B cell (primary cell): ENCODE measurements around the gene FGFR1OP2. TPM values are rescaled to one million over a fixed set of nuclear protein-coding genes. Genes with fewer than 3 reads are reported as not detected.

ENCODE experiments used
- ATAC-seq: fragments of 200-7000 bp; cut with Tn5 transposase; one replicate; pipeline ENCODE4 v1.10.0; 2021; ENCODE audit warnings: low read depth, mild to moderate bottlenecking, moderate number of reproducible peaks, moderate library complexity
- CTCF ChIA-PET: fragments of 350-600 bp; sonication (Branson Sonifier 250); formaldehyde crosslinking; loops from one replicate; lab custom pipeline; 2021; ENCODE audit warnings: antibody characterized with exemption, inconsistent platforms; lab: Charles Lee
- POLR2A ChIA-PET: fragments of 350-600 bp; sonication (Branson Sonifier 250); formaldehyde crosslinking; loops from one replicate; lab custom pipeline; 2021; ENCODE audit warnings: antibody characterized with exemption; lab: Charles Lee
- DNase-seq: peaks from one replicate; pipeline ENCODE4 v3.0.0; 2013
- H2AFZ ChIP-seq: 2 replicates; pipeline ENCODE4 v1.6.1; 2012; ENCODE audit warnings: mild to moderate bottlenecking, low read depth, low read length; ENCODE audit not compliant: insufficient read depth, poor library complexity, severe bottlenecking
- H3K27ac ChIP-seq, 2 donors: 1 replicate in 1 of 2; 2 replicates in 1 of 2; pipeline ENCODE4 v1.5.1; 2012 to 2013; ENCODE audit warnings: low read length in 2 of 2, mild to moderate bottlenecking in 2 of 2, moderate library complexity in 1 of 2
- H3K27me3 ChIP-seq, 4 experiments: fragments of 200-600 bp in 1 of 4; sonication (generic) in 1 of 4; replicated peaks in 1 of 4; 1 replicate in 2 of 4; 2 replicates in 2 of 4; pipeline versions ENCODE4 v1.6.1 to v1.7.0; 2013 to 2016; ENCODE audit warnings: low read length in 3 of 4, mild to moderate bottlenecking in 2 of 4, mixed read lengths in 1 of 4, moderate library complexity in 1 of 4; ENCODE audit not compliant: insufficient read depth in 4 of 4, control insufficient read depth in 3 of 4; ENCODE audit errors: control extremely low read depth in 1 of 4
- H3K36me3 ChIP-seq, 2 experiments: replicated peaks in 1 of 2; 1 replicate in 1 of 2; 2 replicates in 1 of 2; pipeline versions ENCODE4 v1.6.1 to v1.7.1; 2013; ENCODE audit warnings: low read length in 1 of 2; ENCODE audit not compliant: insufficient read depth in 2 of 2, control insufficient read depth in 1 of 2; ENCODE audit errors: control extremely low read depth in 1 of 2, extremely low read depth in 1 of 2
- H3K4me1 ChIP-seq, 2 donors: fragments of 200-600 bp in 1 of 2; sonication (generic) in 1 of 2; 1 replicate in 1 of 2; 2 replicates in 1 of 2; pipeline versions ENCODE4 v1.5.1 to v1.6.1; 2013 to 2017; ENCODE audit warnings: low read length in 2 of 2; ENCODE audit not compliant: control insufficient read depth in 2 of 2, insufficient read depth in 2 of 2
- H3K4me2 ChIP-seq: replicated peaks from 2 replicates; pipeline ENCODE3; 2012; ENCODE audit warnings: mild to moderate bottlenecking, low read depth, low read length; ENCODE audit not compliant: poor library complexity, severe bottlenecking
- H3K4me3 ChIP-seq, 5 experiments: fragments of 200-600 bp in 1 of 5; sonication (generic) in 1 of 5; 1 replicate in 3 of 5; 2 replicates in 2 of 5; pipeline versions ENCODE4 v1.5.1 to v1.7.0; 2011 to 2016; ENCODE audit warnings: low read length in 4 of 5, mild to moderate bottlenecking in 4 of 5, low read depth in 2 of 5, control low read depth in 1 of 5, moderate library complexity in 1 of 5; ENCODE audit not compliant: insufficient read depth in 1 of 5; ENCODE audit errors: control extremely low read depth in 1 of 5, extremely low read depth in 1 of 5
- H3K79me2 ChIP-seq: fragments of 200-600 bp; sonication (generic); one replicate; pipeline ENCODE4 v1.6.0; 2016; ENCODE audit warnings: low read length; ENCODE audit not compliant: control insufficient read depth, insufficient read depth
- H3K9ac ChIP-seq: fragments of 200-600 bp; sonication (generic); 2 replicates; pipeline ENCODE4 v1.6.1; 2017; ENCODE audit warnings: mild to moderate bottlenecking, low read length, moderate library complexity
- H3K9me3 ChIP-seq, 3 donors: one replicate each; pipeline versions ENCODE4 v1.6.1 to v1.7.1; 2013; ENCODE audit warnings: low read length in 2 of 3; ENCODE audit not compliant: control insufficient read depth in 2 of 3, insufficient read depth in 1 of 3; ENCODE audit errors: control extremely low read depth in 1 of 3
- H4K20me1 ChIP-seq: 2 replicates; pipeline ENCODE4 v1.6.0; 2012; ENCODE audit warnings: mild to moderate bottlenecking, low read length; ENCODE audit not compliant: insufficient read depth, control insufficient read depth, poor library complexity, severe bottlenecking
- H3K27ac Mint-ChIP-seq: one replicate; pipeline ENCODE4 v1.8.0; 2021; ENCODE audit warnings: mixed read lengths
- H3K27me3 Mint-ChIP-seq: one replicate; pipeline ENCODE4 v1.8.0; 2021; ENCODE audit warnings: mixed read lengths
- H3K4me1 Mint-ChIP-seq: one replicate; pipeline ENCODE4 v1.8.0; 2021; ENCODE audit warnings: mixed read lengths
- H3K4me3 Mint-ChIP-seq: one replicate; pipeline ENCODE4 v1.8.0; 2021; ENCODE audit warnings: mixed read lengths
- H3K9me3 Mint-ChIP-seq: one replicate; pipeline ENCODE4 v1.8.0; 2022; ENCODE audit warnings: mixed read lengths; ENCODE audit not compliant: insufficient read depth
- CTCF ChIP-seq: fragments of 200-600 bp; IDR thresholded peaks from one replicate; pipeline ENCODE4 v1.8.0; 2022; ENCODE audit warnings: antibody characterized with exemption, mild to moderate bottlenecking
- EZH2 ChIP-seq: IDR thresholded peaks from 2 replicates; pipeline ENCODE4 v1.6.1; 2012; ENCODE audit warnings: borderline replicate concordance, low read depth, mild to moderate bottlenecking, moderate library complexity, low read length; ENCODE audit not compliant: insufficient read depth, poor library complexity, severe bottlenecking
- WGBS: methylation state at CpG from one replicate; pipeline ENCODE4 v1.1.5; 2013; ENCODE audit warnings: missing lambda C conversion rate; ENCODE audit not compliant: insufficient coverage; 5-methylcytosine and 5-hydroxymethylcytosine counted together
- intact Hi-C: fragments of 100-400 bp; cut with micrococcal nuclease; formaldehyde crosslinking; loops from one replicate; pipeline ENCODE4 v1.10.0; 2022
- polyA plus RNA-seq: library from polyadenylated mRNA; depleted of rRNA; stranded (reverse); fragments of >200 nt; gene quantifications from 2 replicates; pipeline ENCODE4 v1.2.3, GENCODE V29; 2012
- total RNA-seq, 2 donors: library from RNA; stranded (reverse); fragments of 120-200 nt in 1 of 2; gene quantifications; 1 replicate in 1 of 2; 2 replicates in 1 of 2; pipeline versions ENCODE4 v1.2.3 to v1.2.4, GENCODE V29; 2013 to 2022

The FGFR1OP2 gene
- total and polyA plus RNA-seq, 2 donors (not counting 1 experiment from before 2014, with no cell fraction given), result 22.3 to 64.3 TPM

- Mint-ChIP-seq H3K4me3 (no peak overlapping the region), H3K27me3 (no peaks in the 10 kb centered on the region), H3K27ac (no peak overlapping the region), H3K9me3 (no peaks in the 10 kb centered on the region), H3K4me1 (peaks cover 53% of the 10 kb centered on the region)
- Histone ChIP-seq H2AFZ (no peak overlapping the region), H3K27ac (no peak overlapping the region), H3K9ac (no peak overlapping the region), H4K20me1 (peaks cover 13% of the 10 kb centered on the region), H3K36me3 (peaks cover 0 to 2% of the 10 kb centered on the region in 2 experiments), H3K4me2 (no peak overlapping the region), H3K79me2 (peaks cover 63% of the 10 kb centered on the region), H3K27me3 (no peaks in the 10 kb centered on the region), H3K9me3 (no peaks in the 10 kb centered on the region), H3K4me3 (no peak overlapping the region), H3K4me1 (peaks cover 15 to 28% of the 10 kb centered on the region in 2 donors)
- ChIA-PET POLR2A (no interaction called here), CTCF (interaction anchor here (0.6 kb wide), 1 partner anchor 1100 kb away, joined by 3 read pairs; no protein-coding TSS in a partner anchor)
- no peak for TF ChIP-seq CTCF
- no peak for TF ChIP-seq EZH2
- intact Hi-C loops, result no loop called here
- ATAC-seq, result no peak
- WGBS, result no CpG with 5 or more reads among the region's 2 CpGs
- no peak for DNase-seq
Observed at GRCh38 chr12:27006797-27007467, 68.7 kb downstream of the FGFR1OP2 start.

GRCh38 chr12:27008081-27008480, 69.8 kb downstream of the FGFR1OP2 start:
- no peak overlapping the region for H3K27ac ChIP-seq
- H3K4me1 ChIP-seq, result peaks cover 17 to 29% of the 10 kb centered on the region in 2 donors
- intact Hi-C loops, result no loop called here
- no peaks in the 10 kb centered on the region for H3K27me3 Mint-ChIP-seq
- no peak for TF ChIP-seq EZH2
- TF ChIP-seq CTCF, result no peak
- H3K4me3 ChIP-seq, result no peak overlapping the region
- H3K9me3 ChIP-seq, result no peaks in the 10 kb centered on the region
- no peak overlapping the region for H3K9ac ChIP-seq
- H3K36me3 ChIP-seq, result peaks cover 0 to 2% of the 10 kb centered on the region in 2 experiments
- H4K20me1 ChIP-seq, result peaks cover 7% of the 10 kb centered on the region
- no peaks in the 10 kb centered on the region for H3K27me3 ChIP-seq
- CTCF ChIA-PET, result no interaction called here
- no peak for ATAC-seq
- no CpG with 5 or more reads among the region's 5 CpGs for WGBS
- H3K4me2 ChIP-seq, result no peak overlapping the region
- no peak overlapping the region for H3K27ac Mint-ChIP-seq
- H3K79me2 ChIP-seq, result peaks cover 69% of the 10 kb centered on the region
- no peak overlapping the region for H2AFZ ChIP-seq
- peaks cover 58% of the 10 kb centered on the region for H3K4me1 Mint-ChIP-seq
- H3K9me3 Mint-ChIP-seq, result no peaks in the 10 kb centered on the region
- POLR2A ChIA-PET, result no interaction called here
- DNase-seq, result no peak
- no peak overlapping the region for H3K4me3 Mint-ChIP-seq
